ENCODE results near the gene LZTS3.

DNA sequence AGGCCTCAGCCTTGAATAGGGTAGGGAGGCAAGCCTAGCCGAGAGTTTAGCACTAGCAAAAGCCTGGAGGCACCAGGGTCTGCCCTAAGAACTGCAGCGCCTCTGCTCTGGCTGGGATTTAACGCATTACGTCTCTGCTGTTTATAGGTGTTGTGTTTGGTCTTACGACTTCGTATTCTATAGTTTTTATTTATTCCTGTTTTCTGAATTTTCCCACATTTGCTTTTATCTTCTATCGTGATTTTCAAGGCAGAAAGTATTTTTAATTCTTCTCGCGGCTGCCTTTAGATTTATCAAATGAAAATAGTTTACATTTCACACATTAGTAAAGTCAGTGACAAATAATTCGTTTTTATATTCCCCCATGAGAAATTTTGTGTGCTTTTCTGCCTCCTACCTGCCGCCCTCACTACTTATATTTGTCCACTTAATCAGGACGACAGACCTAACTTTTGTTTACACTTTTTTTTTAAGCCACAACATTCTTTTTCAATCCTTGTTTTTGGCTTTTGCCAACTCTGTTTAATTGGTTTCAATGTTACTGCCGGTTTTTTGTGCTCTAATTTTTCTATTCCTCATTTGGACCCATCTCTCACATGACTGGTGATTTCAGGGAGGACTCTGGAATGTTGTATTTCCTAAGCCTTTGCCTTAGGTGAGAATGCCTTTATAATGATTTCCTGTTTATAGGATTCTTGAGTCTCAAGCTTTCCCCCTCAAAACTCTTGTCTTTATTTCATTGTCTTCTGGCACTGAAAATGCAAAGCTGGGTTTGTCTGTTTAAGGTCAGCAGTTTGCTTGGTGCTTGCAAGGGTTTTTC is 1.3 kb upstream of the LZTS3 start:
- TF ChIP-seq POLR2AphosphoS5 (IDR thresholded peaks at IDR 0.05; ENCODE audit: borderline replicate concordance, low read depth, low read length) (no peak; the same call in 1 of the 2 replicates), EZH2 (IDR thresholded peaks at IDR 0.05) (no peak)

Measured in SK-N-MC (cell line).